Neural progenitor cell (in vitro differentiated cells): ENCODE results near the gene PPP2R2B. TPM values are rescaled to one million over a fixed set of nuclear protein-coding genes. Genes with fewer than 3 reads are reported as not detected.

Experiments
- DNase-seq: peaks from one replicate; pipeline ENCODE4 v3.0.0-alpha.2; 2016; ENCODE audit warnings: low spot score
- H2AFZ ChIP-seq: fragments of 200-600 bp; sonication (generic); replicated peaks from 2 replicates; pipeline ENCODE4 v1.6.1; 2016; ENCODE audit warnings: antibody characterized with exemption
- H3F3A ChIP-seq: fragments of 200-600 bp; sonication (generic); 2 replicates; pipeline ENCODE4 v1.6.1; 2016; ENCODE audit warnings: antibody characterized with exemption, low read depth
- H3K27ac ChIP-seq: fragments of 200-600 bp; sonication (generic); 2 replicates; pipeline ENCODE4 v1.5.1; 2016; ENCODE audit warnings: mild to moderate bottlenecking
- H3K27me3 ChIP-seq: fragments of 200-600 bp; sonication (generic); 2 replicates; pipeline ENCODE4 v1.6.1; 2016; ENCODE audit warnings: mild to moderate bottlenecking, moderate library complexity
- H3K36me3 ChIP-seq: fragments of 200-600 bp; sonication (generic); 2 replicates; pipeline ENCODE4 v1.5.1; 2016
- H3K4me1 ChIP-seq: fragments of 200-600 bp; sonication (generic); 2 replicates; pipeline ENCODE4 v1.6.1; 2016; ENCODE audit warnings: mixed run types
- H3K4me2 ChIP-seq: fragments of 200-600 bp; sonication (generic); 2 replicates; pipeline ENCODE4 v1.6.1; 2016
- H3K4me3 ChIP-seq: fragments of 200-600 bp; sonication (generic); 2 replicates; pipeline ENCODE4 v1.5.1; 2016
- H3K79me2 ChIP-seq: fragments of 200-600 bp; sonication (generic); 2 replicates; pipeline ENCODE4 v1.6.1; 2016; ENCODE audit warnings: low read depth
- H3K9ac ChIP-seq: fragments of 200-600 bp; sonication (generic); 2 replicates; pipeline ENCODE4 v1.6.1; 2016
- H3K9me3 ChIP-seq: fragments of 200-600 bp; sonication (generic); 2 replicates; pipeline ENCODE4 v1.5.1; 2016; ENCODE audit warnings: low read depth
- H4K20me1 ChIP-seq: fragments of 200-600 bp; sonication (generic); 2 replicates; pipeline ENCODE4 v1.6.1; 2016; ENCODE audit warnings: low read depth
- H3K27ac Mint-ChIP-seq: 3 replicates; pipeline ENCODE4 v1.8.0; 2021; ENCODE audit warnings: mixed read lengths
- H3K27me3 Mint-ChIP-seq: 2 replicates; pipeline ENCODE4 v1.8.0; 2022; ENCODE audit warnings: low read depth, mild to moderate bottlenecking, inconsistent platforms, moderate library complexity, mixed read lengths; ENCODE audit not compliant: insufficient read depth
- H3K36me3 Mint-ChIP-seq: 3 replicates; pipeline ENCODE4 v1.8.0; 2021; ENCODE audit warnings: mixed read lengths
- H3K4me1 Mint-ChIP-seq: 3 replicates; pipeline ENCODE4 v1.8.0; 2021; ENCODE audit warnings: mixed read lengths
- H3K4me3 Mint-ChIP-seq: 3 replicates; pipeline ENCODE4 v1.8.0; 2021; ENCODE audit warnings: mild to moderate bottlenecking, moderate library complexity, mixed read lengths
- H3K9me3 Mint-ChIP-seq: 3 replicates; pipeline ENCODE4 v1.8.0; 2020; ENCODE audit warnings: mixed read lengths
- EZH2 ChIP-seq: fragments of 200-600 bp; sonication (generic); IDR thresholded peaks from 2 replicates; pipeline ENCODE4 v1.6.1; 2017; ENCODE audit warnings: antibody characterized with exemption, mild to moderate bottlenecking, moderate library complexity
- EZH2phosphoT487 ChIP-seq: fragments of 200-600 bp; sonication (generic); IDR thresholded peaks from 2 replicates; pipeline ENCODE4 v1.6.1; 2017; ENCODE audit warnings: antibody characterized with exemption
- total RNA-seq: library from RNA; depleted of rRNA; stranded (reverse); fragments of >200 nt; gene quantifications from 2 replicates; pipeline ENCODE4 v1.2.3, GENCODE V29; 2015; ENCODE audit warnings: low replicate concordance
- TF ChIP-seq, protein P1 (sequence below): fragments of 200-600 bp; sonication (generic); IDR thresholded peaks from 2 replicates; pipeline ENCODE4 v1.5.1; 2017; ENCODE audit warnings: antibody characterized with exemption, mild to moderate bottlenecking

PPP2R2B gene
- total RNA-seq, 1 donor from 2014 or later, result 26.6 TPM

DNA sequence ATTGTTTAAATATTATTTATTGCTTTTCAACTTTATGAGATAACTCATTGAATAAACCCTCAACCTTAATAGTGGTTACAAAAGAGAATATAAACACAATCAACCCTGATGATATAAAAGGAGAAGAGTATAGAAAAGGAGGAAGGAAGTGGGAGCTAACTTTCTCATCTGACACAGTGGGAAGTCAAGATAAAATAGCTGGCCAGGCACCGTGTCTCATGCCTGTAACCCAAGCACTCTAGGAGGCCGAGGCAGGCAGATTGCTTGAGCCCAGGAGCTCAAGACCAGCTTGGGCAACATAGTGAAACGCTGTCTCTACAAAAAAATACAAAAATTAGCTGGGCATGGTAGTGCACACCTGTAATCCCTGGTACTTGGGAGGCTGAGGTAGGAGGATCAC is 93.5 kb downstream of the PPP2R2B start:
- peaks cover 29% of the 10 kb centered on the region for H3K4me1 ChIP-seq
- peaks cover 31% of the 10 kb centered on the region for H3F3A ChIP-seq
- H2AFZ ChIP-seq, result no peak overlapping the region
- peaks cover 19% of the 10 kb centered on the region for H3K4me1 Mint-ChIP-seq
- DNase-seq, result no peak
- H3K4me2 ChIP-seq, result no peak overlapping the region
- no peaks in the 10 kb centered on the region for H3K36me3 ChIP-seq
- H3K79me2 ChIP-seq, result no peaks in the 10 kb centered on the region
- H3K9me3 Mint-ChIP-seq, result peaks cover 2% of the 10 kb centered on the region
- TF ChIP-seq EZH2phosphoT487 (no peak), EZH2 (no peak)
- TF ChIP-seq, protein P1, sequence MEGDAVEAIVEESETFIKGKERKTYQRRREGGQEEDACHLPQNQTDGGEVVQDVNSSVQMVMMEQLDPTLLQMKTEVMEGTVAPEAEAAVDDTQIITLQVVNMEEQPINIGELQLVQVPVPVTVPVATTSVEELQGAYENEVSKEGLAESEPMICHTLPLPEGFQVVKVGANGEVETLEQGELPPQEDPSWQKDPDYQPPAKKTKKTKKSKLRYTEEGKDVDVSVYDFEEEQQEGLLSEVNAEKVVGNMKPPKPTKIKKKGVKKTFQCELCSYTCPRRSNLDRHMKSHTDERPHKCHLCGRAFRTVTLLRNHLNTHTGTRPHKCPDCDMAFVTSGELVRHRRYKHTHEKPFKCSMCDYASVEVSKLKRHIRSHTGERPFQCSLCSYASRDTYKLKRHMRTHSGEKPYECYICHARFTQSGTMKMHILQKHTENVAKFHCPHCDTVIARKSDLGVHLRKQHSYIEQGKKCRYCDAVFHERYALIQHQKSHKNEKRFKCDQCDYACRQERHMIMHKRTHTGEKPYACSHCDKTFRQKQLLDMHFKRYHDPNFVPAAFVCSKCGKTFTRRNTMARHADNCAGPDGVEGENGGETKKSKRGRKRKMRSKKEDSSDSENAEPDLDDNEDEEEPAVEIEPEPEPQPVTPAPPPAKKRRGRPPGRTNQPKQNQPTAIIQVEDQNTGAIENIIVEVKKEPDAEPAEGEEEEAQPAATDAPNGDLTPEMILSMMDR, result no peak
- no peaks in the 10 kb centered on the region for H3K36me3 Mint-ChIP-seq
- no peak overlapping the region for H3K27ac ChIP-seq
- H3K27me3 ChIP-seq, result no peaks in the 10 kb centered on the region
- H3K27me3 Mint-ChIP-seq, result peaks cover 5% of the 10 kb centered on the region
- H3K4me3 ChIP-seq, result no peak overlapping the region
- no peaks in the 10 kb centered on the region for H3K9me3 ChIP-seq
- no peak overlapping the region for H3K4me3 Mint-ChIP-seq
- no peak overlapping the region for H3K9ac ChIP-seq
- no peak overlapping the region for H3K27ac Mint-ChIP-seq
- no peaks in the 10 kb centered on the region for H4K20me1 ChIP-seq

DNA sequence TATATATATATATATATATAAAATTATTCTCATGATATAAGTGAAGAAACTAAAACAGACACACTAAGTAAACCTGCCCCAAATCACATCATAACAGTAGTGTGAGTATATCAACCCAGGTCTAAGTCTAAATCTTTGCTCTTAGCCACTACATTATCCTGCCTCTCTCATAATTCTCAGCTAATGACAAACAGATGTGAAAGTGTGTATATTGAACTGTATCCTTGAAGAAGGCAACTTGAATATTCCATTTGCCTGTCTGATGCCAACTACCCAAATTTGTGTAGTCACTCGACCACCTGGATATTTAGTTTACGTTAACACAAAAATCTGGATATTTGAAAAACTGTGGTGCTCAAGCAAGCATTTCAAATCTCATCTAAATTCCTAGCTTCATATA is 97.4 kb downstream of the PPP2R2B start:
- Histone ChIP-seq H3F3A (peaks cover 5% of the 10 kb centered on the region), H4K20me1 (no peaks in the 10 kb centered on the region), H3K4me1 (peaks cover 25% of the 10 kb centered on the region), H3K79me2 (no peaks in the 10 kb centered on the region), H3K9me3 (no peaks in the 10 kb centered on the region), H3K27me3 (no peaks in the 10 kb centered on the region), H3K4me3 (no peak overlapping the region), H2AFZ (no peak overlapping the region), H3K4me2 (no peak overlapping the region), H3K36me3 (no peaks in the 10 kb centered on the region), H3K27ac (no peak overlapping the region), H3K9ac (no peak overlapping the region)
- TF ChIP-seq, protein P1, result no peak
- no peak for TF ChIP-seq EZH2
- TF ChIP-seq EZH2phosphoT487, result no peak
- peaks cover 2% of the 10 kb centered on the region for H3K27me3 Mint-ChIP-seq
- no peak overlapping the region for H3K4me3 Mint-ChIP-seq
- peaks cover 9% of the 10 kb centered on the region for H3K4me1 Mint-ChIP-seq
- H3K36me3 Mint-ChIP-seq, result no peaks in the 10 kb centered on the region
- no peak overlapping the region for H3K27ac Mint-ChIP-seq
- no peak for DNase-seq
- H3K9me3 Mint-ChIP-seq, result no peaks in the 10 kb centered on the region

DNA sequence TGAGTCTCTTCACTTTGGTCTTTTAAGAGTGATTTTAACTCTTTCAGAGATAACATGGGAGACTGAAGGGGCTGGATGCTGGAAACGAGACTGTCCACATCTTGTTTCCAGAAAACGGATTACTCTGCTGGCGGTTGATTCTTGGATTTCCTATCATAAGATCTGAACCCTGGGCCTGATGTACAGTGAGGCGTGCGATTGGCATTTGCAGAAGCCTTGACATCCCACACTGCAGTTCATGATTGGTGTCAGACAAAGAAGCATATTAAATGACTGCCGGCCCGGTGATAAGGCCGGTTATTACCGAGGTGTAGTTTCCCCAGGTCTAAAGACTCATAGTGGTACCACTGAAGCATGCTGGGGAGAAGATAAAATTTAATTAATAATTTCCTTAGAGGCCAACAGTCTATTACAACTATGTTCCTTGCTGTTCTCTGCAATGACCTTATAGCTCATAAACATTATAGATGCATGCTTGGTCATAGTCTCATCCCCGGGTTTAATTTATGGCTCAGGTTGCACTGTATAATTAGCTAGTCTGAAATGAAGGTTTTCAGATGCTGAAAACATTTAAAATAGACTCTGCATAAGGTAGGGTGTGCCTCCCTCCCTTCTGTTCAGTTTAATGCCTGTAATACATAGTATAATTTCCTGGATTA is 99.2 kb downstream of the PPP2R2B start:
- TF ChIP-seq EZH2phosphoT487 (no peak), EZH2 (no peak)
- TF ChIP-seq, protein P1, result no peak
- Histone ChIP-seq H3K9me3 (peaks cover 12% of the 10 kb centered on the region), H3K79me2 (no peaks in the 10 kb centered on the region), H3K4me3 (no peak overlapping the region), H3K4me1 (peaks cover 25% of the 10 kb centered on the region), H3K4me2 (no peak overlapping the region), H3K9ac (no peak overlapping the region), H2AFZ (peak overlapping the region; percentile 74), H3K27ac (no peak overlapping the region), H4K20me1 (no peaks in the 10 kb centered on the region), H3K36me3 (peaks cover 6% of the 10 kb centered on the region), H3K27me3 (no peaks in the 10 kb centered on the region), H3F3A (peaks cover 5% of the 10 kb centered on the region)
- Mint-ChIP-seq H3K9me3 (peaks cover 2% of the 10 kb centered on the region), H3K4me1 (peaks cover 9% of the 10 kb centered on the region), H3K27me3 (peaks cover 2% of the 10 kb centered on the region), H3K36me3 (no peaks in the 10 kb centered on the region), H3K4me3 (no peak overlapping the region), H3K27ac (peak overlapping the region; percentile 88)
- DNase-seq, result no peak
